ENCODE measurements around the gene PLPP4. TPM values are rescaled to one million over a fixed set of nuclear protein-coding genes. Genes with fewer than 3 reads are reported as not detected.

The PLPP4 gene
- total RNA-seq, 4 donors from 2014 or later: 0.72 to 1.9 TPM; not detected in 2

DNA sequence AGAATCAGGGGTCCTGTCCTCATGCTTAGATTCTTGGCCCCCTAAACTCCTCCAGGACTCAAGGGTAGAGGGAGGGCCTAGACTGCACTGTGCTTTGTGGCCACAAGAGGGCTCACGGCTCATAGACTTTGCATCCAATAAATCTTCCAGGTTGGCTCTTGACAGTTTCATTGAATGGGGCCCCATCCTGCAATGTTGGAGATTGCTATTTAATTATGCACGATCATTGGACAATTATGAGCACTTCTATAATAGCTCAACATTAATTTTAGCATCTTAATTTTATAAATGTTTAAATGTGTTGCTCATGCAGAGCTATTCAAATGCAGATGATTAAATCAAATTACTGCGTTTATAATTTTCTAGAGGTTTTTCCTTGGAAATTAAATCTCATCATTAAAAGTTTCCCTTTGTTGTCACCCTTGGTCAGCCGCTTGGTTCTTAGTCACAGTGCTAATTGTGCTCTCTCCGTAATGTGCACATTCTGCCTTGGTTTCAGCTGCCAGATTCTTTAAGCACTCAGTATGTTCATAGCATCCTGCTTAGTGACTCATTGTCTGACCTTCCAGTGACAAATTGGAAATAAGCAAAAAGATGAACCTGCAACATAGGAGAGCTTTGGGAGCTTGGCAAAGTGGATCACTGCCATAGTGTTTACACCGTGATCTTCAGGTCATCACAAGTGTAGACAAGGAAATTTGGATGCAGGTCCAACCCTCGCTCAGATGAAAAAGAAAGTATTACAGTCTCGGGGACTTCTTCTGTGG lies 33.4 kb upstream of the PLPP4 start:
- no peak for ATAC-seq (ENCODE audit: low FRiP score)
- DNase-seq (ENCODE audit: low spot score): no peak
- TF ChIP-seq, protein P1, sequence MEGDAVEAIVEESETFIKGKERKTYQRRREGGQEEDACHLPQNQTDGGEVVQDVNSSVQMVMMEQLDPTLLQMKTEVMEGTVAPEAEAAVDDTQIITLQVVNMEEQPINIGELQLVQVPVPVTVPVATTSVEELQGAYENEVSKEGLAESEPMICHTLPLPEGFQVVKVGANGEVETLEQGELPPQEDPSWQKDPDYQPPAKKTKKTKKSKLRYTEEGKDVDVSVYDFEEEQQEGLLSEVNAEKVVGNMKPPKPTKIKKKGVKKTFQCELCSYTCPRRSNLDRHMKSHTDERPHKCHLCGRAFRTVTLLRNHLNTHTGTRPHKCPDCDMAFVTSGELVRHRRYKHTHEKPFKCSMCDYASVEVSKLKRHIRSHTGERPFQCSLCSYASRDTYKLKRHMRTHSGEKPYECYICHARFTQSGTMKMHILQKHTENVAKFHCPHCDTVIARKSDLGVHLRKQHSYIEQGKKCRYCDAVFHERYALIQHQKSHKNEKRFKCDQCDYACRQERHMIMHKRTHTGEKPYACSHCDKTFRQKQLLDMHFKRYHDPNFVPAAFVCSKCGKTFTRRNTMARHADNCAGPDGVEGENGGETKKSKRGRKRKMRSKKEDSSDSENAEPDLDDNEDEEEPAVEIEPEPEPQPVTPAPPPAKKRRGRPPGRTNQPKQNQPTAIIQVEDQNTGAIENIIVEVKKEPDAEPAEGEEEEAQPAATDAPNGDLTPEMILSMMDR (IDR thresholded peaks at IDR 0.05): peak in 1 of 3 donors; percentile 55

DNA sequence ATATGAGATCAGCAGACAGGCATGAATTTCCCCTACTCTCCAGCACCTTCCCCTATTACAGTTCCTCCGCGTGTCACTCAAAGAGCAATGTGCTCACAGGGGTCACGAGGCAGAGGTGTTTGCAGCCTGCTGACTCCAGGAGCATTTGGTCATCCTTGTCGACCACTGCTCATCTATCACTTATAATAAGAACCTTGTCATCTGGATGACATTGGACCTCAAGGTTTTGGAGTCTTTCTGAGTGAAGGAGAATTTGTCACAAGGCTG lies 32.9 kb upstream of the PLPP4 start:
- ATAC-seq (ENCODE audit: low FRiP score): no peak
- no peak for DNase-seq (ENCODE audit: low spot score)
- TF ChIP-seq, protein P1 (IDR thresholded peaks at IDR 0.05): no peak

DNA sequence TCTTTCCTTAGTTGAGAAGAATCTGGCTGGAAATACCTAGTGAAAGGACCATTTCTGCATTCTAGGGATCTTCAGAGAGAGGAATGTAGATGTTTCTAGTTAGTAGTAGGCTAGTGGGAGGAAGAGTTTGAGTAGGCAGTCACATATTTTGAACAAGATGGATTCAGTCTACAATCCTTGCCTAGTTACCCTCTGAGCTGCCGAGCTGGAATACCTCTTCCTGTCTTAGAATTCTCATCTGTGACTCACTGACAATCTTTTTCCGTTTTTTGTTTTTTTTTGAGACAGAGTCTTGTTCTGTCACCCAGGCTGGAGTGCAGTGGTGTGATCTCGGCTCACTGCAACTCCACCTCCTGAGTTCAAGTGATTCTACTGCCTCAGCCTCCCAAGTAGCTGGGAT lies 30.7 kb upstream of the PLPP4 start:
- ATAC-seq (ENCODE audit: low FRiP score) (no peak), DNase-seq (ENCODE audit: low spot score) (no peak)
- TF ChIP-seq, protein P1 (IDR thresholded peaks at IDR 0.05): no peak

DNA sequence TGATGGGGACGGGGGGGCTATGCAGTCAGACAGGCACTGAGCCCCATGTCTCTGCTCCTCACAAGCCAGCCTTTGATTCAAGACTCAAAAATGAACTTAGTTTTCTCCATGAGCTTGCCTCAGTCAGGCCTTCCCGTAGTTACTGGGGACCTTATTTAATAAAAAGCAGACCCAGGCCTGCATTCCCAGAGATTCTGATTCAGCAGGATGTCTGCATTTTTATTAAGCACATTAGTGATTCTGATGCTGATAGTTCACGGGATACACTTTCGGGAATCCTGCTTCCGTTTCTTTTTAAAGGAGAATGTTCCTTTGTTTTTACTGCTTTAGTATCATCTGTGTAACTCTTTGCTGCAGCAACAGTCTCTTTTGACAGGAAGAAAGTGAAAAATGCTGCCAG lies 28.3 kb upstream of the PLPP4 start:
- DNase-seq (ENCODE audit: low spot score) (no peak), ATAC-seq (ENCODE audit: low FRiP score) (no peak)
- TF ChIP-seq, protein P1 (IDR thresholded peaks at IDR 0.05): no peak

DNA sequence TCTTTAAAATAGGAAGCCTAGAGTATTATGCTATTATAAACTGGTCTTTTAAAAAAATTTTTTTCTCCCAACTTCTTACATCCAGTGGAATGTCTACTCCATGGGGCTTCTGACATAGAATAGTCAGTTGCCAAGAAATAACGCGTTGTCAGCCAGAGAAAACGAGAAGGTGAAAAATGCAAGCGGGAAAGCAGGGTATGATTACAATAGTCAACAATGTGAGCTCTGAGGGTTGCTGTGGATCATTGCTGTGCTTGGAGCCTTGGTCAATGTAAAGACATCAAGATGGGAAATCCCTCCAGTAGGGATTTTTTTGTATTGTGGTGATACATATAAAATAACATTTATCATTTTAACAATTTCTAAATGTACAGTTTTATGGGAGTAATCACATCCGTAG lies 27.6 kb upstream of the PLPP4 start:
- no peak for DNase-seq (ENCODE audit: low spot score)
- no peak for ATAC-seq (ENCODE audit: low FRiP score)
- TF ChIP-seq, protein P1 (IDR thresholded peaks at IDR 0.05): no peak

DNA sequence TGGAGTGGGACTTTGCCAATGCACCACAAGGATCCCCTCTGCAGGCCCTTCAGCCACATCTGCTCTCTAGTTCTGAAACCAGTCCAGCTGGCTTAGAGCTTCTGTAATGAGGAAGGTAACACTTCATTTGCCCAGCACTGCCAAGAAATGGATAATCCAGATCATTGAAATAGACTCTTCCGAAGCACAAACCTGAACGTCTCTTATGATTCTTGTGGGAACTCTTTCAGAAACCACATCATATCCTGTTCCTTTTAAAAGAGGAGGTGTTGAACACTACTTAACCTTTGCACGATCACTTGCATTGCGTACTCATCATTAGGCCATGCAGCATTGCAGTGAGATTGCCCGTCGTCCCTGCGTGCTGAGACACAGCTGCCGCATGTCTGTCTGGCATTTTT lies 25.8 kb upstream of the PLPP4 start:
- DNase-seq (ENCODE audit: low spot score) (no peak), ATAC-seq (ENCODE audit: low FRiP score) (no peak)
- TF ChIP-seq, protein P1 (IDR thresholded peaks at IDR 0.05): no peak

DNA sequence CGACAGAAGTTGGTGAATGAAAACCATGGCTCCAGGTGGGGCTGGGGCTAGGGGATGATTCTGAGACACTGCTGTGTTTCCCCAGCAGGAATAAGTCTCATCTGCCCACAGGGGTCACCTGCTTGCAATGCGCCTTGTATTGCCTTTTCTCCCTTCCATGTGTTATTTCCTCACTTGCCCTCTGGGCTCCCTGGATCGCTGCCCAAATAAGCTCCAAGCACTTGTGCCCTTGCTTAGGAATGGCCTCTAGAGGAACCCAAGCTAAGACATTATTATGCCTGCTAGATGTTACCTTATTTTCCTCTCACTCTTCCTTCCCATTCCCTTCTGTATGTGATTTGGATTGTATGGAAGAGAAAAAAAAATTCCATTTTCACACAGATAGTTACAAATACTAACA lies 24.8 kb upstream of the PLPP4 start:
- TF ChIP-seq, protein P1 (IDR thresholded peaks at IDR 0.05): no peak
- DNase-seq (ENCODE audit: low spot score): no peak
- ATAC-seq (ENCODE audit: low FRiP score): no peak

All from omental fat pad (tissue), 4 donors.